SHP77 (cell line): ENCODE measurements around the gene NDST1.

ENCODE experiments used
- DNase-seq, 2 experiments: peaks; one replicate each; lab custom pipeline; 2025; lab: John Stamatoyannopoulos, UW

The NDST1 gene

GRCh38 chr5:150544611-150545219 is 36.8 kb downstream of the NDST1 start:
- peak; percentile 38 to 66 for DNase-seq

GRCh38 chr5:150545246-150545645 is 37.3 kb downstream of the NDST1 start:
- no peak for DNase-seq

- DNase-seq = no peak
Measured at GRCh38 chr5:150548123-150548522, 40.2 kb downstream of the NDST1 start.

- DNase-seq = no peak
Measured at GRCh38 chr5:150549735-150550134, 41.8 kb downstream of the NDST1 start.

- no peak for DNase-seq
Measured at GRCh38 chr5:150550286-150550685, 42.4 kb downstream of the NDST1 start.

- DNase-seq = no peak
Measured at GRCh38 chr5:150551066-150551465, 43.1 kb downstream of the NDST1 start.

GRCh38 chr5:150553402-150553801 is 45.5 kb downstream of the NDST1 start:
- no peak for DNase-seq

GRCh38 chr5:150553911-150554310 is 46.0 kb downstream of the NDST1 start:
- no peak for DNase-seq

- no peak for DNase-seq
Measured at GRCh38 chr5:150554857-150555256, 46.9 kb downstream of the NDST1 start.

GRCh38 chr5:150556106-150556505 is 48.2 kb downstream of the NDST1 start:
- DNase-seq = no peak

GRCh38 chr5:150556859-150557508 is 49.1 kb downstream of the NDST1 start:
- no peak for DNase-seq

- DNase-seq = no peak
Measured at GRCh38 chr5:150557509-150557872, 49.6 kb downstream of the NDST1 start.

- DNase-seq = no peak
Measured at GRCh38 chr5:150558088-150558621, 50.2 kb downstream of the NDST1 start.

GRCh38 chr5:150559088-150559487 is 51.2 kb downstream of the NDST1 start:
- DNase-seq = no peak

GRCh38 chr5:150559701-150560100 is 51.8 kb downstream of the NDST1 start:
- DNase-seq = no peak

GRCh38 chr5:150560401-150561191 is 52.7 kb downstream of the NDST1 start:
- peak; percentile 42 to 76 for DNase-seq

GRCh38 chr5:150561192-150561512 is 53.2 kb downstream of the NDST1 start:
- no peak for DNase-seq

- no peak for DNase-seq
Measured at GRCh38 chr5:150561571-150562275, 53.8 kb downstream of the NDST1 start.

GRCh38 chr5:150562832-150563231 is 54.9 kb downstream of the NDST1 start:
- DNase-seq = peak in 1 of 2 experiments; percentile 41

GRCh38 chr5:150565868-150566267 is 57.9 kb downstream of the NDST1 start:
- no peak for DNase-seq

GRCh38 chr5:150567031-150567717 is 59.2 kb downstream of the NDST1 start:
- DNase-seq = no peak

GRCh38 chr5:150568663-150569062 is 60.7 kb downstream of the NDST1 start:
- no peak for DNase-seq
